ENCODE measurements around the gene INPP5E.
A peak's percentile ranks its signal among the peaks of the same experiment; 100 is the strongest.

Gene INPP5E

DNA sequence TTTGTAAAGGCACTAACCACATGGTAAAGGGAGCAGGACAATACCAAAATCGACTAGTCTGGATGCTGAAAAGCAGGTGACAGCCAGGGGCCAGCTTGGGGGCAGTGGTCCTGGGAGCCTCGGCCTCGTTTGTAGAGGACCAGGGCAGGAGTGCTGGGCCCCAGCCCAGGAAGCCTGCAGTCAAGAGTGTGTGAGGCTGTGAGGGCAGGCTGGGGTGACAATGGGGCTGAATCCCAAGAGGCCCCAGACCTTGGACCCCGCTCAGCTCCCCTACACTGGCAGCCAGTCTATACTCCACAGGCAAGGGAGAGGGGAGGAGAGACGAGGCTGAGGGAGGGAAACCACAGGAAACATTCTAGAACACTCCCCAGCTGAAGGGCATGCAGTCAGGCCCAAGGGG, 2.6 kb upstream of the INPP5E start:
- CTCF ChIA-PET, result interaction anchor here (0.7 to 0.8 kb wide), 3 partner anchors 18 to 230 kb away, joined by 3 read pairs; no protein-coding TSS in a partner anchor

DNA sequence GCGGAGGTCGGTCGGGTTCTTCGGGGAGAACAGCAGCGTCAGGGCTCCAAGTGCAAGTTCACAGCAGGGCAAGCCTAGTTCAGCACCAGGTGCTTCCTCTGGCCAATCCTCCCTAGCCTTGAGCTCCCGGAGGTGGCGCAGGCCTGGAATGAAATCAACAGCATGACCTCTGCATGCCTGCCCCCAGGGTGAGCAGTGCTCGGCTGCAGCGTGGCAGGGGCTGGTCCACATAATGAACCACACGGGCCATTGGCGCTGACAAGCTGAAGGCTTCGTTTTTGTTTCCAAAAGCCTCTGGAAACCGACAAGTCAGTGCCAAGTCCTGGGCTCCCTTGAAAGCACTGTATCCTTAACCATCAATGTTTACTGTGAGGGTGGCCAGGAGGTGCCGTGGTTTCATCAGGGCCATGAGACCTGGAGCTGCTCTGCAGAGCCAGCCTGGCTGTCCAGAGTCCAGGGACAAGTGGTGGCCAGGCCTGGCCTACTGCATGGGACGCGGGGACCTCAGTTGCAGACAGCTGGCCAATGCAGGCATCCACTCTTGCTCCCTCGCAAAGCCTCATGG, 2.1 kb upstream of the INPP5E start:
- H3K27ac ChIP-seq, result peak overlapping the region; percentile 77
- TF ChIP-seq, protein P1, sequence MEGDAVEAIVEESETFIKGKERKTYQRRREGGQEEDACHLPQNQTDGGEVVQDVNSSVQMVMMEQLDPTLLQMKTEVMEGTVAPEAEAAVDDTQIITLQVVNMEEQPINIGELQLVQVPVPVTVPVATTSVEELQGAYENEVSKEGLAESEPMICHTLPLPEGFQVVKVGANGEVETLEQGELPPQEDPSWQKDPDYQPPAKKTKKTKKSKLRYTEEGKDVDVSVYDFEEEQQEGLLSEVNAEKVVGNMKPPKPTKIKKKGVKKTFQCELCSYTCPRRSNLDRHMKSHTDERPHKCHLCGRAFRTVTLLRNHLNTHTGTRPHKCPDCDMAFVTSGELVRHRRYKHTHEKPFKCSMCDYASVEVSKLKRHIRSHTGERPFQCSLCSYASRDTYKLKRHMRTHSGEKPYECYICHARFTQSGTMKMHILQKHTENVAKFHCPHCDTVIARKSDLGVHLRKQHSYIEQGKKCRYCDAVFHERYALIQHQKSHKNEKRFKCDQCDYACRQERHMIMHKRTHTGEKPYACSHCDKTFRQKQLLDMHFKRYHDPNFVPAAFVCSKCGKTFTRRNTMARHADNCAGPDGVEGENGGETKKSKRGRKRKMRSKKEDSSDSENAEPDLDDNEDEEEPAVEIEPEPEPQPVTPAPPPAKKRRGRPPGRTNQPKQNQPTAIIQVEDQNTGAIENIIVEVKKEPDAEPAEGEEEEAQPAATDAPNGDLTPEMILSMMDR (conservative IDR thresholded peaks at IDR 0.05; ENCODE audit: low read depth), result no peak
- CTCF ChIA-PET, result interaction anchor here (0.6 to 0.7 kb wide), 4 partner anchors 16 to 231 kb away, joined by 3 read pairs; no protein-coding TSS in a partner anchor
- no peak for DNase-seq (ENCODE audit: low spot score)
- POLR2A ChIA-PET (ENCODE audit: low non-redundant PET), result interaction anchor here (0.6 kb wide), 2 partner anchors 15 to 16 kb away, joined by 3 to 5 read pairs; no protein-coding TSS in a partner anchor

More for the DNA sequence above, 2.6 kb upstream of the INPP5E start:
- H3K27ac ChIP-seq, result peak overlapping the region; percentile 77
- TF ChIP-seq, protein P1 (conservative IDR thresholded peaks at IDR 0.05; ENCODE audit: low read depth), result no peak
- POLR2A ChIA-PET (ENCODE audit: low non-redundant PET), result interaction anchor here (0.6 kb wide), 1 partner anchor 16 kb away, joined by 5 read pairs; no protein-coding TSS in a partner anchor
- no peak for DNase-seq (ENCODE audit: low spot score)

DNA sequence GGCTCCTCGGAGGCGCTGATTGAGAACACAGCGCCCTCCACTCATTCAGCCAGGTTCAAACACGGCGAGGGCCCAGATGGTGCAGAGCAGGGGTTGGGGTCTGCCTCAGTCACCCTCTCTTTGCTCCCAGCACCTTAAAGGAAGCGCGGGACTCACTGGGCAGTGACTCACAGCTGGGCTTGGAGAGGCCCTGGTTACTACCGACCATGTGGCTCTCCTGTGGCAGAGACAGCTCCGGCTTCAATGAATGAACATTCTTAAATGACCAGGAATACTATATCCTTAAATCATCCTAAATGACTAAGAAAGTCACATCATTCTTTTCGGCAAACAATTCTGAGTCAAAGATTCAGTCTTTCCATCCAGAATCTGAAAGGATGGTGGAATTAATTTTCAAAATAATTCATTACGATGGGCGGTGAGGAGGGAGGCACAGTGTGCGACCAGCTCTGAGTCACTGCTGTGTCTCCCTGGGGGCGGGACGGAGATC, 1.6 kb upstream of the INPP5E start:
- H3K27ac ChIP-seq, result peak overlapping the region; percentile 77
- ChIA-PET CTCF (interaction anchor here (0.6 to 1.4 kb wide), 5 partner anchors 15 to 231 kb away, joined by 3 to 4 read pairs (median 3); no protein-coding TSS in a partner anchor), POLR2A (ENCODE audit: low non-redundant PET) (interaction anchor here (0.6 kb wide), 2 partner anchors 16 kb away, joined by 3 read pairs; no protein-coding TSS in a partner anchor)
- TF ChIP-seq, protein P1 (conservative IDR thresholded peaks at IDR 0.05; ENCODE audit: low read depth), result no peak
- no peak for DNase-seq (ENCODE audit: low spot score)

DNA sequence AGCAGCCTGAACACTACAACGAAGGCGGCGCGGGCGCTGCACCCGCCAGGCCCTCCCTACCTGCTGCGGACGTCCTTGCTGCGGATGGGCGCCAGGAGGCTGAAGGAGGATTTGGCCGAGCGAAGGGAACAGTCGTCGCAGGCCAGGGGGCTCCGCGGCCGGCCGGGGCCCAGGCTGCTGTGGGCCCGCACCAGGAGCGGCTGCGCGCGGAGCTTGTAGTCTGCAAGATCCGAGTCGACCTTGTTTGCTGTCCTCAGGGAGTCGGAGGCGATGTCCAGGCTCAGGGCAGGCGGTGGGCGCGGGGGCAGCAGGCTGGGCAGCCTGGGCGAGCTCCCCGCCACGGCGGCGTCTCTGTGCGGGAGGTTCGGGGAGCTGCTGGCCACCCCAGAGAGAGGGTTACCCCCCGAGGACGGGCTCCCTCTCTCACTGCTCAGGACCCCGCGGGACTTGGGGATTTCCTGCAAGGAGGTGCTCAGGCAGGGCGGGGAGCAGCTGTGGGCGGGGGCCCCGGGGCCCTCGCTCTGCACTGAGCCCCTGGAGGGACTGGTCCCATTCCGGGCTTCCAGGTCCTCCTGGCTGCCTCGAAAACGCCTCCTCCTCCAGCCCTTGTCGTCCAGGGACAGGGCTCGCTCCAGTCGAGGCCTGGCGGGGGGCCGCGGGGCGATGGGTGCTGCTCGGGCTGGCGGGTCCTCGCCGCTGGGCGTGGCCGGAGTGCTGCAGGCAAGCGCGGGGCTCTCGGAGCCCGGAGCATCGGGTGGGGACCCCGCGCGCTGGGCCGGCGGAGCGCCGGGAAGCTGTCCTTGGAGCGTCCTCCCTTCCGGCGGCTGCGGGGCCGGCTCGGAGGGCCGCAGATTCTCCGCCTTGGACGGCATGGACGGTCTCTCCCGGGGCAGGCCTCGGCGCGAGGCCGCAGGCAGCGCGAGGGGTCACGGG, 831 bp downstream of the INPP5E start:
- TF ChIP-seq, protein P1 (conservative IDR thresholded peaks at IDR 0.05; ENCODE audit: low read depth), result no peak
- ChIA-PET CTCF (interaction anchor here (0.6 to 0.8 kb wide), 6 partner anchors 82 to 727 kb away, joined by 3 to 9 read pairs (median 4); no protein-coding TSS in a partner anchor), POLR2A (ENCODE audit: low non-redundant PET) (no interaction called here)
- peak; percentile 64 for DNase-seq (ENCODE audit: low spot score)
- peak overlapping the region; percentile 77 for H3K27ac ChIP-seq

DNA sequence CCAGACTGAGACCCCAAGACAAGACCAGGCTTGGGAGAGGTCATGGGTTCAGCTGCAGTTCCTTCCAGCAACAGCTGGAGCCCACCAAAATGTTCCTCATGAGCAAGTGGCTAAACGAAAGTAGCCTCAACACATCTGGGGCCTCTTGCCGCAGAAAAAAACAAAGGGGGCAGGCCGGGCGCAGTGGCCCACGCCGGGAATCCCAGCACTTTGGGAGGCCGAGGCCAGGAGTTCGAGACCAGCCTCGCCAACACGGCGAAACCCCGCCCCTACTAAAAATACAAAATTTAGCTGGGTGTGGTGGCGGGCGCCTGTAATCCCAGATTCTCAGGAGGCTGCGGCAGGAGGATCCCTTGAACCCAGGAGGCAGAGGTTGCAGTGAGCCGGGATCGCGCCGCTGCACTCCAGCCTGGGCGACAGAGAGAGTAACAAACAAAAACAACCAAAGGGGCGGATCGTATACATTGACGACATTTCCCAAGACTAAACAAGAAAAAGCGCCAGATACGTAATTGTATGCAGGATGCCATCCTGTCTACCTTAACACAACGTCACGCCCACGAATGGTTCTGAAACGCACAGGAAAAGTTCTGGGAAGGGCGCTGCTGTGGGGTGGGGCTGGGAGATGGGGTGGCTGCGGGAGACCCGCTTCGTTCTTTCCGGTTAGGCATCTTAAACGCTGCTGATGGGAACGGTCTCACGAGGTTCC, 1.7 kb downstream of the INPP5E start:
- CTCF ChIA-PET, result interaction anchor here (0.6 to 0.8 kb wide), 5 partner anchors 32 to 342 kb away, joined by 3 to 4 read pairs (median 3); no protein-coding TSS in a partner anchor
- TF ChIP-seq, protein P1 (conservative IDR thresholded peaks at IDR 0.05; ENCODE audit: low read depth), result no peak
- DNase-seq (ENCODE audit: low spot score), result peak; percentile 43
- POLR2A ChIA-PET (ENCODE audit: low non-redundant PET), result no interaction called here
- peak overlapping the region; percentile 77 for H3K27ac ChIP-seq
